GM21825 (cell line): ENCODE data around the gene MNDA.

Experiments used
- ATAC-seq: cut with Tn5 transposase; IDR thresholded peaks from one replicate; pipeline ENCODE4 v1.9.1; 2021; ENCODE audit warnings: mild to moderate bottlenecking, moderate library complexity; ENCODE audit not compliant: unreplicated experiment

Gene MNDA

GRCh38 chr1:158830904-158831507 lies at the start of gene MNDA:
TSS of gene MNDA (plus strand) at chr1:158831351. CDS start at chr1:158842154, 10,803 bp downstream.
- ATAC-seq, result peak; percentile 95

- no peak for ATAC-seq
These were observed 37.5 kb upstream of the MNDA start for GRCh38 chr1:158793604-158794003.

- no peak for ATAC-seq
These were observed 36.9 kb upstream of the MNDA start for GRCh38 chr1:158794247-158794646.

GRCh38 chr1:158798531-158798930 lies 32.6 kb upstream of the MNDA start:
- no peak for ATAC-seq

GRCh38 chr1:158799689-158800088 lies 31.5 kb upstream of the MNDA start:
- no peak for ATAC-seq

GRCh38 chr1:158800526-158800925 lies 30.6 kb upstream of the MNDA start:
- ATAC-seq, result no peak

- ATAC-seq, result no peak
These were observed 29.8 kb upstream of the MNDA start for GRCh38 chr1:158801396-158801795.

- ATAC-seq, result no peak
These were observed 27.5 kb upstream of the MNDA start for GRCh38 chr1:158803678-158804077.

- no peak for ATAC-seq
These were observed 24.1 kb upstream of the MNDA start for GRCh38 chr1:158806916-158807536.

GRCh38 chr1:158809256-158809655 lies 21.9 kb upstream of the MNDA start:
- no peak for ATAC-seq

- ATAC-seq, result no peak
These were observed 21.3 kb upstream of the MNDA start for GRCh38 chr1:158809862-158810261.

GRCh38 chr1:158810311-158810710 lies 20.8 kb upstream of the MNDA start:
- ATAC-seq, result no peak

- no peak for ATAC-seq
These were observed 18.8 kb upstream of the MNDA start for GRCh38 chr1:158812336-158812735.

- ATAC-seq, result no peak
These were observed 18.0 kb upstream of the MNDA start for GRCh38 chr1:158813164-158813563.

GRCh38 chr1:158814970-158815369 lies 16.2 kb upstream of the MNDA start:
- no peak for ATAC-seq

- ATAC-seq, result no peak
These were observed 12.6 kb upstream of the MNDA start for GRCh38 chr1:158818560-158818959.

GRCh38 chr1:158818975-158819431 lies 12.1 kb upstream of the MNDA start:
- no peak for ATAC-seq

GRCh38 chr1:158819461-158820443 lies 11.4 kb upstream of the MNDA start:
- no peak for ATAC-seq

GRCh38 chr1:158821723-158822122 lies 9.4 kb upstream of the MNDA start:
- ATAC-seq, result no peak

GRCh38 chr1:158830074-158830677 lies 975 bp upstream of the MNDA start:
- ATAC-seq, result peak; percentile 35

GRCh38 chr1:158833264-158833663 lies 2.1 kb downstream of the MNDA start:
- no peak for ATAC-seq
